HPDE6-E6E7 (cell line): ENCODE measurements around the gene BRME1.
"Not testable (repeated sequence)": the region's sequence is repeated elsewhere in the genome, so short reads cannot be mapped to it uniquely, and the experiment has no call there.

Experiments used
- DNase-seq: peaks from one replicate; pipeline ENCODE4 v3.0.0; 2011; ENCODE audit warnings: missing footprints; ENCODE audit errors: extremely low spot score

The BRME1 gene

GRCh38 chr19:13866463-13867046 is 39.4 kb downstream of the BRME1 start:
- no peak for DNase-seq

DNA sequence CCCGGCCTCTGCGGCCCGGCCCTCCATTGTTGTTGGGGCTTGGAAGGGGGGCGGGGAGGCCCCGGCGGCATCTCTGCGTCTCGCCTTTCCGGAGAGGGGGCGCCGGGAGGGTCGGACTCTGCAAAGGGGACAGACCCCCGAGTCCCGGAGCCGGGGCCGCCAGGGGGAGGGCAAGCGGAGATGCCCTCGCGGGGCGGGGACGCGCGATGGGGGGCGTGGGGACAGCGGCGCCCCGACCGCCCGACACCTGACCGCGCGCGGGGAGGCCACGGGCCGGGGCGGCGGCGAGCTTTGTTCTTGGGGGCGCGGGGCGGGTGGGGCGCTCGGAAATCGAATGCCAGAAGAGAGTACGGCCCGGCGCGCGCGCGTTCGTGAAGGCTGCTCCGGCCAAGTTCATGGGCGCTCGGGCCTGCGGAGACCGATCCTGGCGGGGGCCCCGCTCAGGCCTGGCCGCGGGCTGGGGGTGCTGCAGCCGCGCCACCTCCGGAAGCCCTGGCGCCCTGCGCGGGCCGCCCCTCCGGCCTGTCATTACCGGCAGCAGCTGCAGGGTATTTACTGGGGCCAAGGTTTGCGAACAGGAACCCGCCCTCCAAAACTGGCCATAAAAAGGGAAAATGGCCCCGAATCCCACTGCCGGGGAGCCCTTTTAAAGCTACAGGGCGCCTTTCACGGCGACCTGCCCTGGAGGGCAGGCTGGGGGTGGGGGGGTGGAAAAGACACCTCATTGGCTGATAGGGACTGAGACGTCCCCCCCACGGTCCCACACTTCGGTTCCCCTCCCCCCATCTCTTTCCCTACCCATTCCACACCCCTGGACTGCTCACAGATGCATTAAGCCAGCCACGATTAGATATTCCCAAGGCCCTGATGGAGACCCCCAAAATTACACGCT is 40.1 kb downstream of the BRME1 start:
- no peak for DNase-seq

- DNase-seq = no peak
These were observed 41.0 kb downstream of the BRME1 start for GRCh38 chr19:13864667-13865570.

DNA sequence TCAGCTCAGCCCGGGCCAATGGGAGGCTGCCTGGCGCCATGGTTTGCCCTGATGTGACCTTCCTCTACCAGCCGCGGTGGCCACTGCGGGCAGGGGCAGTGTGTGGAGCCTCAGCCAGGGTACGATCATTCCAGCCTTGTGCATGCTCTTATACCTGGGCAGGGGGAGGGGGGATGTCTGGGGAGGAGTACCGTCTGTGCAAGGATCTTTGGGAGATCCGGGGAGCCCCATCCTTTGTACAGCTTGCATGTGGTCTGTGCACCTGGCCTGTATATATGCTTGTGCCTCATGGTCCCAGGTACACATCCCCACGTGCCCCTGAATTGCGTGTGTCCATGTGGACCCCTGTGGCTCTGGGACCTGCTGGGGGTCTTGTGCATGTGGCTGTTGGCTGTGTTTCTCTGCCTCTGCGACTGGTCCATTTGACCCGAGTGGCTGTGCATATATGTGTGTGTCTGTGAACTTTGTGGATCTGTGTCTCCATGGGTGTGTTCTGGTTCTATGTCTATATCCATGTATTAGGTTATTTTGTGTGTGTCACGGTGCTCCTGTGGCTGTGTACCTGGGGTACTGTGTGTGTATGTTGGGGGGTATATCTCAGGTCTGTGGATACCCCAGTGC is 41.8 kb downstream of the BRME1 start:
- DNase-seq = no peak

- peak; percentile 78 for DNase-seq
These were observed 44.0 kb downstream of the BRME1 start for GRCh38 chr19:13861714-13862531.

DNA sequence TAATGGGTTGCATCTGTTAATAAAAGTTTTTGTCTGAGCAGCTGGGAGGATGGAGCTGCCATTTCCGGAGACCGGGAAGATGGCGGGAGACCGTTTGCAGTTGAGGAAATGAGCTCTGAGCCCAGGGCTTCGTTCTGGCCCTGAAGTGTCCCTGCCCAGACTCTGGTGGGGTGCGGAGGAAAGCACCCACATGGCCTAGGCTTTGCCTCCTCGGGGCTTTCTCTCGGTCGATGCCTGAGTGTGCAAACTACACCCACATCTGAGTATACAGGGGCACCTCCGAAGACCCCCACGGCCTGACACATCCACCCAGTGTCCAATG is 44.6 kb downstream of the BRME1 start:
- DNase-seq = no peak

- no peak for DNase-seq
These were observed 45.1 kb downstream of the BRME1 start for GRCh38 chr19:13860679-13861391.

DNA sequence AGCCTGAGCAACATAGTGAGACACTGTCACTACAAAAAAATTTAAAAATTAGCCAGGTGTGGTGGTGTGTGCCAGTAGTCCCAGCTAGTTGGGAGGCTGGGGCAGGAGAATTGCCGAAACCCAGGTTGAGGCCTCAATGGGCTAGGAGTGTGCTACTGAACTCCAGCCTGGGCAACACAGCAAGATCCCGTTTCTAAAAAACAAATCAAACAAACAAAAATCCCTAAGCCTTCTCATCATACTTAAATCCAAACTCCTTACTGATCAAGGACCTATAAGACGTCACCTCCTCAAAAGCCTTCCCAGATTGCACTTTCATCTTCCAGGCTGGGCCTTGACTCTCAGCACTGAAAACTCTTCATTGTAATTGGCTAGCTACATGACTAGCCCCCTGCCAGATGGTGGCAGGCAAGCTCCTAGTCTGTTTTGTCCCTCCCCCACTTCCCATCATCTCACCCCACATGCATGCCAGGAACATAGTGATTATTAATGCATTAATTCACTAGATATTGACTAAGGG is 46.5 kb downstream of the BRME1 start:
- DNase-seq = no peak

DNA sequence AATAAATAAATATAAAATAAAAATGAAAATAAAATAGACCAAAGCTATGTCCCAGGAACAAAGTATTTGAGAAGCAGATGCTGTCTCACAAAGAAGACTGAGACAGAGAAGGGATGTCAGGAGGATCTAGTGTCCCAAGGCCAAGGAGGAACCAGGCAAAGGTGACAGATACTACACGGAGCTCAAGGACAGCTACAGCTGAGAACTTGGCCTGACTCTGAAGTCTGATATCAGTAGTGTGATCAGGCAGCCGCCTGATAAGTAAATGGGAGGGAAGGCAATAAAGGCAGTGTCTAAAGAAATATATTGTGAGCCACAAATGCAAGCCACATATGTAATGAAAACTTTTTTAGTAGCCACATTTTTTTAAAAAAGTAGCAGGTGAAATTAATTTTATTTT is 49.4 kb downstream of the BRME1 start:
- DNase-seq = no peak

- not testable (repeated sequence) for DNase-seq
These were observed 53.7 kb downstream of the BRME1 start for GRCh38 chr19:13852171-13852707.

DNA sequence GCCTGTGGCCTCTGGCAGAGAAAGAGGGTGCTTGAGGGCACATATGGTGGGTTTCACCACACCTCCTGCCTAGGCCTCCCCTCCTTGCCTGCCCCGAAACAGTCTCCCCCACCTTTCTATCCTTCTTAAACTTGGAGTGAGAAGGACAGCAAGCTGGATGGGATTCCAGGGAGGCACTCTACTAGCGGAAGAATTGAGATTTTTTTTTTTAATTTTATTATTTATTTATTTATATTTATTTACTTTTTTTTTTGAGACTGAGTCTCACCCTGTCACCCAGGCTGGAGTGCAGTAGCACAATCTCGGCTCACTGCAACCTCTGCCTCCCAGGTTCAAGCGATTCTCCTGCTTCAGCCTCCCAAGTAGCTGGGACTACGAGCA is 54.2 kb downstream of the BRME1 start:
- not testable (repeated sequence) for DNase-seq

DNA sequence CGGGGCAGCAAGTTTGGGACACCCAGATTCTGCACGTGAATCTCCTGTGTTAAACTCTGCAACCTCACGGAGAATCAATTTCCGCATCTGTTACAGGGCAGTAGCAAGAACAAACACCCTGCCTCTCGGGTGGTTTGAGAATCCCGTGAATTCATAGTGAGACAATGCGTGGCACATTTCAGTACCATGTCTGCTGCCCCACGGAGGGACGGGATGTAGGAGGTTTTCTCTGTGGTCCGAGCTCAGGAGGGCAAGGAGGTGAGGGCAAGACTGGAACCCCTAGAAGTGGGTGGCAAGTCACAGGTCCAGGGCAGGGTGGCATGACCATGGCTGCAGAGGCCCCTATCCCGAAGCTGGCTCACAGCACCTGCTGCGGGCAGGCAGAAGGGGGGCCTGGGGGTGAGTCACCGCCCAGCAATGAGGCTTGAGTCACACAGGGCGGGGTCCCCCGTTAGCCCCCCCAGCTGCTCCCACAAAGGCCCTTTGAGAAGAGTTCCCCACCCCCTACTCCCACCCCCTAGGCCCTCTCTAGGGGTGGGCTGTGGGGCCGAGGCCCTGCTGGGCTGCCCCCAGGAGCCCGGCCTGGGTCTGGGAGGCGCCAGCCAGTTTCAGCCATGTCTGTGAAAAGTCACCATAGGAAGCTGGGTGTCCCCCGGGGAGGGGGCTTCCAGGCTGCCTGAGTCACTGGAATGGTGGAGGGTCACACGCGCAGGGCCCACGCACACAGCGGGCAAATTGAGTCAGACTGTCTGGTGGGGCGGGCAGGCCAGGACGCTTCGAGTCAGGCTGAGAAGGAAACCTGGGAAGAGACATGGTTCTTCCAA is 54.8 kb downstream of the BRME1 start:
- DNase-seq = no peak

- DNase-seq = no peak
These were observed 55.7 kb downstream of the BRME1 start for GRCh38 chr19:13849991-13850909.

DNA sequence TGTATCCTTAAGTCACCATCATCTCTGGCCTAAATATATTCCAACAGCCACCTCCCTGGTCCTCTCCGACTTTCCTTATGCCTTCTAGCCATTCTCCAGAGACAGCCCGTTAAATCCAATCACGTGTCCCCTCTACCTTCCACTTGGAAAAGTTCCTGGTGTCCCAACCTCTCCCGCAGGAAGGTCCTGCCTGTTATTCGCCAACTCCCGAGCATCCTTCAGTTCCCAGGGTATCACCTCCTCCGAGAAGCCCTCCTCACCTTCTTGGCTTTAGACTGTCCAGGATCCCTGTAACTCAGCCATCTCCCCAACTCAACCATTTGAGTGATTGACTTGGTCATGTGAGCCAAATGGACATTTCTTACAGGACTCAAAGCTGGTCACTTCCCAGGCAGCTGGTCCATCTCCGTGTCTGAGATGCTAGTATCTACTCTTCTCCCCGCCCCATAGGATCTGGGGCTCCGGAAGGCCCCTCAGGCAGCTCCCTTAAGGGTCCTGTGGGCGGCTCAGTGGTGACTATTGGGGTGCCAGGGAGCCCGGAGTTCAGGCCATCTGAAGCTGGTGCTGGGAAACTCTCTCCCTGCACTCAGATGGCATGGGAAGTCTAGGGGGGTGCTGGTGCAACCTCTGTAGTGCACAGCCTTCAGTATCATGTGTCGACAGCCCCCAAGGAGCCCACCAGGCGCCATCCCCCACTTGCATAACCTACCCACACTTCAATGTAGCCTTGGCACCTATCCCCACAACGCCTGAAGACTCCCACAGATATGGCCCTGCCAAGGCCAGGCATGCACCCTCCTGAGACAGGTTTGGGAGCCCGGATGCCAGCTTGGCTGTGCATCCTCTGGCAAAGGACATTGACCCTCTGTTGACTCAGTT is 56.9 kb downstream of the BRME1 start:
- no peak for DNase-seq

GRCh38 chr19:13848340-13848677 is 57.6 kb downstream of the BRME1 start:
- no peak for DNase-seq

DNA sequence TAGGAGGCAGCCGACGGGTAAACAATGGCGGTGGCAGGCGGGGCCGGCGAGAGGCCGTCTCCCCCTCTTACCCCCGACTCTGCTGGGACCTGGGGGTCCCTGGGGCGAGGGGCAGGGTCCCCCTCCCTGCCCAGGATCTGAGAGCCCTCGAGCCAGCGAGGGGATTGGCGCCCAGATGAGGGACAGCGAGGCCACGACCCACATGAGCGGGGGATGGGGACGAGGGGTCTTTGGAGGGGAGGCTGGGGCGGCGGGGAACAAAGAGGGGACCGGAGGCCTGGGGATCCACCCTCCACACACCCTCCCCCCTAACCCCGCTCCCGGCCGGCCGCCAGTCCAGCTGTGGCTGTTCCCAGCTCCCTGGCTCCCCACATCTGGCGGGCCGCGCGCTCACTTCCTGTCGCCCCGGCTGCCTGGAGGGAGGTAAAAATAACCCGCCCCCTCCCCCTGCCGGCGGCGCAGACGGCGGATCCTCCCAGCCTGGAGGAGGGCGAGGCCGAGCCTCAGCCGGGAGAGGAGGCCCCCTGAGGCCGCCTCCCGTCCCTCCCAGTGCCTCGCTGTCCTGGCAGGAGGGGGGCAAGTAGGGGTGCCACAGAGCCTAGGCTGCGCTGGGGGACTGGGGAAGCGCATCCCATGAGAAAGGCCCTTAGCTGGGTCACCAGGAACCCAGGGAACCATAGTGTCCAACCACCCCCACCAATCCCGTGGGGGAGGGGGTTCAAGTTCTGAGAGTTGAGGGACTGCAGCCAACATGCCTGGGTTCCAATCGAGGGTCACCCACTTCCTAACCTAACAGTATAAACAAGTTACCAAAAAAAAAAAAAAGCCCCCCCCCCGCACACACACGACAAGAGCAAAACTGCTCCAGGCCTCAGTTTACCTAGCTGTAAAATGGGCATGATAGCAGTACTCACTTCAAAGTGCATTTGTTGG is 58.2 kb downstream of the BRME1 start:
- no peak for DNase-seq
